Ovary (tissue), 9 donors: ENCODE results near the gene ZNF776. TPM values are rescaled to one million over a fixed set of nuclear protein-coding genes. Genes with fewer than 3 reads are reported as not detected.

Experiments
- DNase-seq, 5 donors: peaks; one replicate each; pipeline ENCODE4 v3.0.0-alpha.2; 2019 to 2020
- H3K27ac ChIP-seq, 2 donors: fragments of 200-600 bp; one replicate each; pipeline versions ENCODE4 v1.5.1 to v1.8.0; 2019 to 2022
- H3K27me3 ChIP-seq: fragments of 200-600 bp; one replicate; pipeline ENCODE4 v1.8.0; 2022
- H3K36me3 ChIP-seq: fragments of 200-600 bp; sonication (generic); one replicate; pipeline ENCODE4 v1.5.1; 2019
- H3K4me1 ChIP-seq: one replicate; pipeline ENCODE4 v1.8.1; 2013; ENCODE audit warnings: mild to moderate bottlenecking, moderate library complexity; ENCODE audit not compliant: insufficient read depth
- H3K4me3 ChIP-seq: fragments of 200-600 bp; sonication (generic); one replicate; pipeline ENCODE4 v1.5.1; 2017
- H3K9me3 ChIP-seq, 2 donors: fragments of 200-600 bp in 1 of 2; sonication (generic) in 1 of 2; one replicate each; pipeline versions ENCODE4 v1.5.1 to v1.8.1; 2013 to 2019; ENCODE audit warnings: mild to moderate bottlenecking in 1 of 2, moderate library complexity in 1 of 2
- EP300 ChIP-seq: sonication (generic); formaldehyde crosslinking; IDR thresholded peaks from one replicate; pipeline ENCODE4 v1.6.1; 2017; ENCODE audit warnings: antibody characterized with exemption
- POLR2A ChIP-seq: fragments of 450-650 bp; IDR thresholded peaks from one replicate; pipeline ENCODE4 v1.6.1; 2017; ENCODE audit warnings: antibody characterized with exemption, mild to moderate bottlenecking, moderate library complexity
- WGBS, 3 donors: extraction: QIAGEN DNeasy Blood & Tissue Kit in 1 of 3; methylation state at CpG; one replicate each; pipeline versions ENCODE4 v1.1.5 to v1.1.7; 2013 to 2017; 5-methylcytosine and 5-hydroxymethylcytosine counted together
- intact Hi-C, 4 donors: fragments of 100-400 bp; cut with DNase I; formaldehyde crosslinking; loops; one replicate each; pipeline versions ENCODE4 v1.11.0 to v1.15.1; 2022 to 2023
- polyA plus RNA-seq, 2 donors: library from polyadenylated mRNA; stranded (reverse); fragments of 200-250 nt in 1 of 2; fragments of 350-450 nt in 1 of 2; fragmentation: Illumina TruSeq in 1 of 2; extraction: RNeasy Lipid Tissue Mini Kit (QIAGEN cat#74804) in 1 of 2; gene quantifications; one replicate each; pipeline ENCODE4 v1.2.3, GENCODE V29; 2013 to 2014
- total RNA-seq, 7 donors: library from RNA; depleted of rRNA in 2 of 7; stranded (reverse); fragments of >200 nt in 2 of 7; fragmentation: NEBNext Ultra II Directional in 3 of 7; extraction: Animal tissue kit (Norgen Biotek cat#: 25700) in 3 of 7; gene quantifications; one replicate each; pipeline versions ENCODE4 v1.1.0 to v1.2.4, GENCODE V29; 2016 to 2023
- TF ChIP-seq, protein P1 (sequence below), 3 donors: fragments of 450-650 bp in 2 of 3; fragments of 200-600 bp in 1 of 3; IDR thresholded peaks; one replicate each; pipeline versions ENCODE4 v1.5.1 to v1.8.0; 2016 to 2022; ENCODE audit warnings: antibody characterized with exemption in 3 of 3, mild to moderate bottlenecking in 1 of 3
- donor health status: DM: no; HTN: no; CAD: no; lungs with moderate emphysema.
- donor health status: DM: no; HTN: no; CAD: no.
- donor health status: Bipolar disorder and iron deficiency.
- donor health status: DM: yes; HTN: yes; CAD: no.
- donor health status: DM: no; HTN: no; CAD: no.
- donor health status: DM: yes; HTN: yes; CAD: no.

Gene ZNF776
- total and polyA plus RNA-seq, 9 donors, result 10.2 to 25.9 (median 14.3) TPM

GRCh38 chr19:57803265-57803593 lies 56.6 kb downstream of the ZNF776 start:
- intact Hi-C loops, result no loop called here
- Histone ChIP-seq H3K9me3 (no peaks in the 10 kb centered on the region), H3K36me3 (no peaks in the 10 kb centered on the region), H3K27ac (peak overlapping the region in 1 of 2 donors; percentile 19), H3K4me1 (peaks cover 3% of the 10 kb centered on the region), H3K4me3 (peak overlapping the region; percentile 53), H3K27me3 (no peaks in the 10 kb centered on the region)
- WGBS, 3 donors, result 2 to 6% (median 5%) methylated on average over 6 of the region's 6 CpGs
- DNase-seq, result no peak
- TF ChIP-seq EP300 (no peak), POLR2A (no peak)
- TF ChIP-seq, protein P1, sequence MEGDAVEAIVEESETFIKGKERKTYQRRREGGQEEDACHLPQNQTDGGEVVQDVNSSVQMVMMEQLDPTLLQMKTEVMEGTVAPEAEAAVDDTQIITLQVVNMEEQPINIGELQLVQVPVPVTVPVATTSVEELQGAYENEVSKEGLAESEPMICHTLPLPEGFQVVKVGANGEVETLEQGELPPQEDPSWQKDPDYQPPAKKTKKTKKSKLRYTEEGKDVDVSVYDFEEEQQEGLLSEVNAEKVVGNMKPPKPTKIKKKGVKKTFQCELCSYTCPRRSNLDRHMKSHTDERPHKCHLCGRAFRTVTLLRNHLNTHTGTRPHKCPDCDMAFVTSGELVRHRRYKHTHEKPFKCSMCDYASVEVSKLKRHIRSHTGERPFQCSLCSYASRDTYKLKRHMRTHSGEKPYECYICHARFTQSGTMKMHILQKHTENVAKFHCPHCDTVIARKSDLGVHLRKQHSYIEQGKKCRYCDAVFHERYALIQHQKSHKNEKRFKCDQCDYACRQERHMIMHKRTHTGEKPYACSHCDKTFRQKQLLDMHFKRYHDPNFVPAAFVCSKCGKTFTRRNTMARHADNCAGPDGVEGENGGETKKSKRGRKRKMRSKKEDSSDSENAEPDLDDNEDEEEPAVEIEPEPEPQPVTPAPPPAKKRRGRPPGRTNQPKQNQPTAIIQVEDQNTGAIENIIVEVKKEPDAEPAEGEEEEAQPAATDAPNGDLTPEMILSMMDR (IDR thresholded peaks at IDR 0.05), result no peak

GRCh38 chr19:57803594-57804325 lies 57.1 kb downstream of the ZNF776 start:
- H3K36me3 ChIP-seq, result no peaks in the 10 kb centered on the region
- H3K9me3 ChIP-seq, result no peaks in the 10 kb centered on the region
- peak overlapping the region in 1 of 2 donors; percentile 19 for H3K27ac ChIP-seq
- intact Hi-C loops, result no loop called here
- peak overlapping the region; percentile 53 for H3K4me3 ChIP-seq
- H3K27me3 ChIP-seq, result no peaks in the 10 kb centered on the region
- 0 to 3% (median 1%) methylated on average over 19 of the region's 19 CpGs for WGBS, 3 donors
- peaks cover 3% of the 10 kb centered on the region for H3K4me1 ChIP-seq
- peak in 3 of 5 donors; percentile 25 to 56 (median 52) for DNase-seq
- TF ChIP-seq POLR2A (no peak), EP300 (no peak)
- TF ChIP-seq, protein P1 (IDR thresholded peaks at IDR 0.05), result no peak

DNA sequence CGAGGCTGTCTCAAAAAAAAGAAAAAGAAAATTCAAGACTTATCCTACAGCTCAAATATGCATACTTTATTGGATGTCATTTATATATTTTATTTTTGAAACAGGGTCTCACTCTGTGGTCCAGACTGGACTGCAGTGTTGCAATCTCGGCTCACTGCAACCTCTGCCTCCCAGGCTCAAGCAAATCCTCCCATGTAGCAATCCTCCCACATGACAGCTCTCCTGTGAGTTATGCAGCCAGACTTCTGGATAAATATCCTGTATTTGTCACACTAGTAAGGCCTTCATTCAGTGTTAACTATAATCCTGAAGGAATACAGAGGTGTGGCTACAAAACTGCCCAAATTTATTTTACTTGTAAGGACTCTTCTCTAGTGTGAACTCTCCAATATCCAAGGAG lies 60.9 kb downstream of the ZNF776 start:
- Histone ChIP-seq H3K4me3 (no peak overlapping the region), H3K36me3 (no peaks in the 10 kb centered on the region), H3K4me1 (peaks cover 2% of the 10 kb centered on the region), H3K27me3 (no peaks in the 10 kb centered on the region), H3K27ac (no peak overlapping the region), H3K9me3 (no peaks in the 10 kb centered on the region)
- intact Hi-C loops, result no loop called here
- DNase-seq, result no peak
- TF ChIP-seq EP300 (no peak), POLR2A (no peak)
- TF ChIP-seq, protein P1 (IDR thresholded peaks at IDR 0.05), result no peak
- WGBS, 3 donors, result 85 to 89% (median 88%) methylated on average over 2 of the region's 2 CpGs

Other genes with a start within 250 kb of the ZNF776 start
- 10 to 100 TPM in 4 of 7 donors, 1 to 10 TPM in 3; 8.1 to 16.3 (median 10.5) TPM for gene ZNF773, start 246.9 kb upstream of the ZNF776 start, total RNA-seq
- gene ZNF773, start 246.9 kb upstream of the ZNF776 start, polyA plus RNA-seq, result 1 to 10 TPM; 6.8 to 8.6 TPM
- 10 to 100 TPM in 4 of 7 donors, 1 to 10 TPM in 3; 3.9 to 11.9 (median 10.1) TPM for gene ZNF549, start 219.5 kb upstream of the ZNF776 start, total RNA-seq
- gene ZNF549, start 219.5 kb upstream of the ZNF776 start, polyA plus RNA-seq, result 1 to 10 TPM; 4.0 to 8.1 TPM
- gene ZNF550, start 187.0 kb upstream of the ZNF776 start, total RNA-seq, result 10 to 100 TPM in 5 of 7 donors, 1 to 10 TPM in 2; 6.7 to 17.1 (median 11.4) TPM
- 1 to 10 TPM; 6.8 to 7.3 TPM for gene ZNF550, start 187.0 kb upstream of the ZNF776 start, polyA plus RNA-seq
- gene ZNF416, start 167.9 kb upstream of the ZNF776 start, total RNA-seq, result 10 to 100 TPM in 1 of 7 donors, 1 to 10 TPM in 6; 2.2 to 10.9 (median 7.6) TPM
- gene ZNF416, start 167.9 kb upstream of the ZNF776 start, polyA plus RNA-seq, result 1 to 10 TPM; 3.9 to 9.2 TPM
- 10 to 100 TPM in 1 of 7 donors, 1 to 10 TPM in 6; 3.4 to 10.2 (median 8.4) TPM for gene ZIK1, start 162.7 kb upstream of the ZNF776 start, total RNA-seq
- 1 to 10 TPM; 5.5 to 5.7 TPM for gene ZIK1, start 162.7 kb upstream of the ZNF776 start, polyA plus RNA-seq
- 1 to 10 TPM; 2.5 to 8.9 (median 3.6) TPM for gene ZNF530, start 146.9 kb upstream of the ZNF776 start, total RNA-seq
- gene ZNF530, start 146.9 kb upstream of the ZNF776 start, polyA plus RNA-seq, result 1 to 10 TPM; 2.0 to 2.2 TPM
- 10 to 100 TPM; 13.4 to 22.9 (median 22.2) TPM for gene ZNF134, start 132.6 kb upstream of the ZNF776 start, total RNA-seq
- 10 to 100 TPM in 1 of 2 donors, 1 to 10 TPM in 1; 9.2 to 12.6 TPM for gene ZNF134, start 132.6 kb upstream of the ZNF776 start, polyA plus RNA-seq
- 10 to 100 TPM in 6 of 7 donors, 1 to 10 TPM in 1; 8.3 to 16.7 (median 12.0) TPM for gene ZNF211, start 113.6 kb upstream of the ZNF776 start, total RNA-seq
- gene ZNF211, start 113.6 kb upstream of the ZNF776 start, polyA plus RNA-seq, result 10 to 100 TPM in 1 of 2 donors, 1 to 10 TPM in 1; 8.4 to 16.3 TPM
- 1 to 10 TPM in 1 of 7 donors, under 1 TPM in 1, not detected in 5; 0.13 to 1.3 TPM for gene ZSCAN4, start 77.9 kb upstream of the ZNF776 start, total RNA-seq
- gene ZSCAN4, start 77.9 kb upstream of the ZNF776 start, polyA plus RNA-seq, result under 1 TPM; 0.07 to 0.08 TPM
- gene ZNF551, start 64.8 kb upstream of the ZNF776 start, total RNA-seq, result 10 to 100 TPM in 3 of 7 donors, 1 to 10 TPM in 4; 6.8 to 11.3 (median 9.7) TPM
- 1 to 10 TPM; 3.8 to 4.2 TPM for gene ZNF551, start 64.8 kb upstream of the ZNF776 start, polyA plus RNA-seq
- 10 to 100 TPM in 1 of 7 donors, 1 to 10 TPM in 6; 1.1 to 10.4 (median 2.4) TPM for gene ZNF154, start 37.6 kb upstream of the ZNF776 start, total RNA-seq
- gene ZNF154, start 37.6 kb upstream of the ZNF776 start, polyA plus RNA-seq, result 1 to 10 TPM; 1.4 to 3.5 TPM
- 10 to 100 TPM in 1 of 7 donors, 1 to 10 TPM in 6; 1.5 to 13.2 (median 6.4) TPM for gene ZNF671, start 19.2 kb upstream of the ZNF776 start, total RNA-seq
- 1 to 10 TPM; 2.1 to 5.0 TPM for gene ZNF671, start 19.2 kb upstream of the ZNF776 start, polyA plus RNA-seq
- 10 to 100 TPM; 15.4 to 21.7 (median 17.2) TPM for gene ZNF586, start 22.9 kb downstream of the ZNF776 start, total RNA-seq
- gene ZNF586, start 22.9 kb downstream of the ZNF776 start, polyA plus RNA-seq, result 10 to 100 TPM in 1 of 2 donors, 1 to 10 TPM in 1; 7.9 to 11.8 TPM
- gene ZNF552, start 68.1 kb downstream of the ZNF776 start, total RNA-seq, result 1 to 10 TPM; 5.2 to 9.9 (median 7.2) TPM
- 1 to 10 TPM; 4.9 to 7.1 TPM for gene ZNF552, start 68.1 kb downstream of the ZNF776 start, polyA plus RNA-seq
- gene ZNF587B, start 83.5 kb downstream of the ZNF776 start, total RNA-seq, result 10 to 100 TPM in 5 of 7 donors, 1 to 10 TPM in 2; 7.8 to 19.4 (median 12.5) TPM
- 1 to 10 TPM; 4.0 to 4.6 TPM for gene ZNF587B, start 83.5 kb downstream of the ZNF776 start, polyA plus RNA-seq
- gene ZNF587, start 103.0 kb downstream of the ZNF776 start, total RNA-seq, result 10 to 100 TPM; 20.7 to 41.6 (median 39.4) TPM
- gene ZNF587, start 103.0 kb downstream of the ZNF776 start, polyA plus RNA-seq, result 10 to 100 TPM; 12.3 to 27.7 TPM
- gene ZNF814, start 142.2 kb downstream of the ZNF776 start, total RNA-seq, result 10 to 100 TPM; 10.7 to 31.6 (median 15.5) TPM
- 10 to 100 TPM in 1 of 2 donors, 1 to 10 TPM in 1; 4.6 to 10.3 TPM for gene ZNF814, start 142.2 kb downstream of the ZNF776 start, polyA plus RNA-seq
- gene ZNF417, start 169.8 kb downstream of the ZNF776 start, total RNA-seq, result 10 to 100 TPM in 6 of 7 donors, 1 to 10 TPM in 1; 9.5 to 22.6 (median 20.4) TPM
- 10 to 100 TPM in 1 of 2 donors, 1 to 10 TPM in 1; 7.6 to 13.8 TPM for gene ZNF417, start 169.8 kb downstream of the ZNF776 start, polyA plus RNA-seq
- gene ZNF418, start 188.6 kb downstream of the ZNF776 start, total RNA-seq, result 10 to 100 TPM in 4 of 7 donors, 1 to 10 TPM in 3; 4.4 to 13.6 (median 10.5) TPM
- gene ZNF418, start 188.6 kb downstream of the ZNF776 start, polyA plus RNA-seq, result 1 to 10 TPM; 3.4 to 4.8 TPM
- 10 to 100 TPM in 4 of 7 donors, 1 to 10 TPM in 3; 2.8 to 13.1 (median 11.6) TPM for gene ZNF256, start 200.9 kb downstream of the ZNF776 start, total RNA-seq
- 1 to 10 TPM; 5.9 to 7.7 TPM for gene ZNF256, start 200.9 kb downstream of the ZNF776 start, polyA plus RNA-seq
- 1 to 10 TPM in 5 of 7 donors, under 1 TPM in 2; 0.36 to 2.4 (median 1.4) TPM for gene C19orf18, start 227.7 kb downstream of the ZNF776 start, total RNA-seq
- 1 to 10 TPM in 1 of 2 donors, under 1 TPM in 1; 0.62 to 1.3 TPM for gene C19orf18, start 227.7 kb downstream of the ZNF776 start, polyA plus RNA-seq